ENCODE data around the gene BRSK2. TPM values are rescaled to one million over a fixed set of nuclear protein-coding genes. Genes with fewer than 3 reads are reported as not detected.

The BRSK2 gene
- total and polyA plus RNA-seq, 2 donors (not counting 1 experiment from before 2014, with no cell fraction given), result 0.11 to 0.33 TPM

DNA sequence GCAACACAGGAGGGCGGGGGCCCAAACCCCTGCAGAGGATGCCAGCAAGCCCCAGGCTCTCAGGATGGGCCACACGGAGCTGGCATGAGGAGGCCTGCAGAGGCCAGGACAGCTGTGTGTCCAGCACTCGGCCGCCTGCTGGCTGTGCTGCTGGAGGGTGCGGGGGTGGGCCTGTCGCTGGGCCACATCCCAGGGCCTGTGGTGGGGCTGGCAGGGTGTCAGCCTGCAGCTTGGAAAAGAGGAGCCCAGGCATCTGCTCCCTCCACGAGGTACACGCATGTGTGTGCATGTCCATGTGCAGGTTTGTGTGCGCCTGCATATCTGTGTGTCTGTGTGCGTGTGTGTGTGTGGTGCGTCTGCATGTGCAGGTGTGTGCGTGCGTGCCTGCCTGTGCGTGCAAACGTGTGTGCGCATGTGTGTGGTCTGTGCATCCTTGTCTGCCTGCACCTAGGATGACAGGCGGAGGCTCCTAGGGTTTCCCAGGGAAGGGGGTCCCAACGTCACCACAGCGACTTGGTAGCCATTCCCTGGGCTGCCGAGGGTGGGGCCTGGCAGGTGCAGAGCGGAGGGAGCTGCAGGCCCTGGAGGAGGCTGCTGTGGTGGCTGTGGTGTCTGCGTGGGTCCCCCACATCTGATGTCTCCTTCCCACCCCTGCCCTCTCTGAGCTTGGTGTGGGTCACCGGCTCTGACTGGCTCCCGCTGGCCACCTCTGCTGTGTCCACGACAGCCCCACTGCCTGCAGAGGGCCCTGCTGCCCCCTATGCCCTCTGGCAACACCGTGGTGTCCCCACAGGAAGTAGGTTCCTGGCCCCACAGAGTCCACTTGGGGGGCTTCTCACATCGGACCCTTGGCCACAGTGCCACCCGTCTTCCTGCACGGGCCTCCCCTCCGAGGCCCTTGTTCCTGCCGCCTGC lies 17.1 kb downstream of the BRSK2 start:
- no peaks in the 10 kb centered on the region for H3K79me2 ChIP-seq (ENCODE audit: control insufficient read depth, insufficient read depth, low read length)
- no peaks in the 10 kb centered on the region for H3K27me3 ChIP-seq (ENCODE audit: control insufficient read depth, insufficient read depth, low read length)
- no peak overlapping the region for H2AFZ ChIP-seq (ENCODE audit: low read length)
- no peak for TF ChIP-seq CTCF (conservative IDR thresholded peaks at IDR 0.05 in 1 of 2, IDR thresholded peaks at IDR 0.05 in 1 of 2; ENCODE audit: low read depth in 1 of 2, low read length in 2 of 2)
- no peak for TF ChIP-seq EZH2 (IDR thresholded peaks at IDR 0.05; ENCODE audit: low read length, missing control alignments)
- H3K9me3 ChIP-seq (ENCODE audit: control insufficient read depth, insufficient read depth, low read depth, low read length), result no peaks in the 10 kb centered on the region
- H3K4me1 ChIP-seq (ENCODE audit: control insufficient read depth, extremely low read depth, insufficient read depth, low read length), result no peaks in the 10 kb centered on the region
- H3K36me3 ChIP-seq (ENCODE audit: control insufficient read depth, insufficient read depth, low read length), result no peaks in the 10 kb centered on the region
- no peak overlapping the region for H3K4me3 ChIP-seq (replicated peaks in 1 of 4; ENCODE audit: control extremely low read depth in 1 of 4, insufficient read depth in 1 of 4, low read depth in 3 of 4, low read length in 4 of 4)
- H3K4me2 ChIP-seq (ENCODE audit: extremely low read depth, insufficient read depth, low read length), result no peak overlapping the region
- DNase-seq (ENCODE audit: low read depth in 2 of 2), result no peak
- H4K20me1 ChIP-seq (ENCODE audit: control insufficient read depth, extremely low read depth, insufficient read depth, low read length), result no peaks in the 10 kb centered on the region
- H3K27ac ChIP-seq (ENCODE audit: insufficient read depth, low read length), result no peak overlapping the region
- no peak overlapping the region for H3K9ac ChIP-seq (ENCODE audit: insufficient read depth, low read length)

- Histone ChIP-seq H3K4me3 (replicated peaks in 1 of 4; ENCODE audit: control extremely low read depth in 1 of 4, insufficient read depth in 1 of 4, low read depth in 3 of 4, low read length in 4 of 4) (no peak overlapping the region), H3K27ac (ENCODE audit: insufficient read depth, low read length) (no peak overlapping the region), H3K36me3 (ENCODE audit: control insufficient read depth, insufficient read depth, low read length) (no peaks in the 10 kb centered on the region), H3K27me3 (ENCODE audit: control insufficient read depth, insufficient read depth, low read length) (no peaks in the 10 kb centered on the region), H3K79me2 (ENCODE audit: control insufficient read depth, insufficient read depth, low read length) (no peaks in the 10 kb centered on the region), H4K20me1 (ENCODE audit: control insufficient read depth, extremely low read depth, insufficient read depth, low read length) (no peaks in the 10 kb centered on the region), H3K9me3 (ENCODE audit: control insufficient read depth, insufficient read depth, low read depth, low read length) (no peaks in the 10 kb centered on the region), H3K9ac (ENCODE audit: insufficient read depth, low read length) (no peak overlapping the region), H2AFZ (ENCODE audit: low read length) (no peak overlapping the region), H3K4me1 (ENCODE audit: control insufficient read depth, extremely low read depth, insufficient read depth, low read length) (no peaks in the 10 kb centered on the region), H3K4me2 (ENCODE audit: extremely low read depth, insufficient read depth, low read length) (no peak overlapping the region)
- TF ChIP-seq CTCF (conservative IDR thresholded peaks at IDR 0.05 in 1 of 2, IDR thresholded peaks at IDR 0.05 in 1 of 2; ENCODE audit: low read depth in 1 of 2, low read length in 2 of 2), result no peak
- TF ChIP-seq EZH2 (IDR thresholded peaks at IDR 0.05; ENCODE audit: low read length, missing control alignments), result no peak
- no peak for DNase-seq (ENCODE audit: low read depth in 2 of 2)
Measured at GRCh38 chr11:1407668-1408067, 17.9 kb downstream of the BRSK2 start.

DNA sequence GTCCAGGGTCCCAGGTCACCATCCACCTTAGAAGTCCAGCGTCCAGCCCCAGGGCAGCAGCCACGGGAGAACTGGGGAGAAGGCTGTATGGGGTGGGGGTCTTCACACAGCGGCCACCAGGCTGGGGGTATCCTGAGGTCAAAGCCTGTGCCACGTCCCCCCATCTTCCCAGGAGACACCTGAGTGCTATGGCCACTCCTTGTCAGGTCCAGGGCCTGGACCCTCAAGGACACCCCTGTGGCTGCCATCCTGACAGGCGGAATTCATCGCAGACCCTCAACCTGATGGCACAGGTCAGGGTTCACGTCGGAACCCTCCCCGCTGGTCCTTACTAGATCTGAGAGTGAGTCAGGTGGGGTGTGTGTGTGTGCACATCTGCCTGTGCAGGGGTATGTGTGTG lies 18.6 kb downstream of the BRSK2 start:
- DNase-seq (ENCODE audit: low read depth in 2 of 2), result no peak
- no peak overlapping the region for H3K4me3 ChIP-seq (replicated peaks in 1 of 4; ENCODE audit: control extremely low read depth in 1 of 4, insufficient read depth in 1 of 4, low read depth in 3 of 4, low read length in 4 of 4)
- no peaks in the 10 kb centered on the region for H3K4me1 ChIP-seq (ENCODE audit: control insufficient read depth, extremely low read depth, insufficient read depth, low read length)
- TF ChIP-seq EZH2 (IDR thresholded peaks at IDR 0.05; ENCODE audit: low read length, missing control alignments) (no peak), CTCF (conservative IDR thresholded peaks at IDR 0.05 in 1 of 2, IDR thresholded peaks at IDR 0.05 in 1 of 2; ENCODE audit: low read depth in 1 of 2, low read length in 2 of 2) (no peak)
- H3K27me3 ChIP-seq (ENCODE audit: control insufficient read depth, insufficient read depth, low read length), result no peaks in the 10 kb centered on the region
- H3K27ac ChIP-seq (ENCODE audit: insufficient read depth, low read length), result no peak overlapping the region
- no peak overlapping the region for H3K4me2 ChIP-seq (ENCODE audit: extremely low read depth, insufficient read depth, low read length)
- no peaks in the 10 kb centered on the region for H3K9me3 ChIP-seq (ENCODE audit: control insufficient read depth, insufficient read depth, low read depth, low read length)
- no peaks in the 10 kb centered on the region for H3K79me2 ChIP-seq (ENCODE audit: control insufficient read depth, insufficient read depth, low read length)
- H3K36me3 ChIP-seq (ENCODE audit: control insufficient read depth, insufficient read depth, low read length), result no peaks in the 10 kb centered on the region
- no peaks in the 10 kb centered on the region for H4K20me1 ChIP-seq (ENCODE audit: control insufficient read depth, extremely low read depth, insufficient read depth, low read length)
- no peak overlapping the region for H2AFZ ChIP-seq (ENCODE audit: low read length)
- H3K9ac ChIP-seq (ENCODE audit: insufficient read depth, low read length), result no peak overlapping the region
